Tongue (tissue), 3 donors: ENCODE results near the gene LRBA. TPM values are rescaled to one million over a fixed set of nuclear protein-coding genes. Genes with fewer than 3 reads are reported as not detected.

ENCODE experiments used
- DNase-seq: peaks from one replicate; pipeline ENCODE4 v3.0.0-alpha.2; 2015
- small RNA-seq: library from RNA; depleted of rRNA; stranded (forward); fragments of <200 nt; gene quantifications from one replicate; pipeline ENCODE3, GENCODE V24; 2014; ENCODE audit warnings: low replicate concordance
- total RNA-seq: library from RNA; depleted of rRNA; stranded (reverse); fragments of >200 nt; gene quantifications from one replicate; pipeline ENCODE4 v1.2.3, GENCODE V29; 2014

Gene LRBA
- total RNA-seq, 1 donor from 2014 or later = 73.0 TPM

- no peak for DNase-seq
Observed at GRCh38 chr4:150236626-150237025, 778.5 kb downstream of the LRBA start.

- DNase-seq = no peak
Observed at GRCh38 chr4:150235808-150236271, 779.2 kb downstream of the LRBA start.

GRCh38 chr4:150235317-150235716, 779.8 kb downstream of the LRBA start:
- DNase-seq = no peak

GRCh38 chr4:150234246-150234645, 780.8 kb downstream of the LRBA start:
- DNase-seq = no peak

GRCh38 chr4:150232029-150232428, 783.1 kb downstream of the LRBA start:
- no peak for DNase-seq

- DNase-seq = no peak
Observed at GRCh38 chr4:150231107-150231770, 783.8 kb downstream of the LRBA start.

GRCh38 chr4:150230561-150230960, 784.5 kb downstream of the LRBA start:
- peak; percentile 35 for DNase-seq

GRCh38 chr4:150229520-150229919, 785.6 kb downstream of the LRBA start:
- peak; percentile 40 for DNase-seq

GRCh38 chr4:150224896-150225591, 790.0 kb downstream of the LRBA start:
- no peak for DNase-seq

- no peak for DNase-seq
Observed at GRCh38 chr4:150219841-150220240, 795.2 kb downstream of the LRBA start.

- no peak for DNase-seq
Observed at GRCh38 chr4:150218447-150218846, 796.6 kb downstream of the LRBA start.

- DNase-seq = no peak
Observed at GRCh38 chr4:150217808-150218207, 797.3 kb downstream of the LRBA start.

- DNase-seq = peak; percentile 76
Observed at GRCh38 chr4:150217192-150217591, 797.9 kb downstream of the LRBA start.

GRCh38 chr4:150216726-150217125, 798.4 kb downstream of the LRBA start:
- DNase-seq = no peak

GRCh38 chr4:150215601-150216000, 799.5 kb downstream of the LRBA start:
- DNase-seq = no peak

Small RNA genes within 50 kb of the gene (small RNA-seq; reads per million reads assigned to genes)
- not detected for gene RNA5SP168

Other genes with a start within 250 kb of the LRBA start
- 4,257 TPM for gene RPS3A, start 84.3 kb upstream of the LRBA start, total RNA-seq